ENCODE measurements around the gene TELO2.

TELO2 gene

DNA sequence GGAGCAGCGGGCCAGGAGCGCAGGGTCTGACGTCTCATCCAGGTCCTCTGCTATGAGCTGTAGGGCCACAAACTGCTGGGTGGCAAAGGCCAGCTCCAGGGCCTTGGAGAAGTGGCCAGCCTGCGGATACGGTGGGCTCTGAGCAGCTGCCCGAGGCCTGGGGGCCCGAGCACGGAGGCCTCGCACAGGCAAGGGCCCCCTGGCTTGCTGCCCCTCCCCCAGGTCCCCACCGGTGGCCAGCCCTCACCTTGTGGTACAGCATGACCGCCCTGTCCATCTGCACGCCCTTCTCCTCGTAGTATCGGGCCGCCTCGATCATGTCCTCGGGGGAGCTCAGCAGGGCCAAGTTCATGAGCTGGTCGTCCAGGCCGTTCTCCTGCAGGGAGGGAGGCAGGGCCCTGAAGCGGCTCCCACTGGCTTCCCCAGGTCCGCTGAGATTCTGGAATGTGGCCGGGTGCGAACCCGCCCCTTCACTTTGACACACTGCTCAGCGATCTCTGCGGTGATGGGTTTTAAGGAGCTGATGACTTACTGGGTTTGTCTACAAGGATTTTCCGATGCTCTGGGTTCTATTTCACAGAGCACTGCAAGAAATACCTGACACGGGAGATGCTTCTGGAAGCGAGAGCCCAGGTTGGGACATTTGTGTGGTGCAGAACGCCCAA lies 30.6 kb downstream of the TELO2 start:
- ChIA-PET CTCF (interaction anchor here (0.7 to 1.1 kb wide), 2 partner anchors 9 to 30 kb away, joined by 4 read pairs; no protein-coding TSS in a partner anchor), POLR2A (interaction anchor here (0.6 to 0.7 kb wide), 2 partner anchors 87 to 88 kb away, joined by 3 read pairs; partner anchors contain the start of genes CRAMP1 and IFT140)
- no peak for DNase-seq (ENCODE audit: low read depth, low spot score)
- no peak overlapping the region for H3K4me3 ChIP-seq (ENCODE audit: low read depth, low read length)
- TF ChIP-seq, protein P1, sequence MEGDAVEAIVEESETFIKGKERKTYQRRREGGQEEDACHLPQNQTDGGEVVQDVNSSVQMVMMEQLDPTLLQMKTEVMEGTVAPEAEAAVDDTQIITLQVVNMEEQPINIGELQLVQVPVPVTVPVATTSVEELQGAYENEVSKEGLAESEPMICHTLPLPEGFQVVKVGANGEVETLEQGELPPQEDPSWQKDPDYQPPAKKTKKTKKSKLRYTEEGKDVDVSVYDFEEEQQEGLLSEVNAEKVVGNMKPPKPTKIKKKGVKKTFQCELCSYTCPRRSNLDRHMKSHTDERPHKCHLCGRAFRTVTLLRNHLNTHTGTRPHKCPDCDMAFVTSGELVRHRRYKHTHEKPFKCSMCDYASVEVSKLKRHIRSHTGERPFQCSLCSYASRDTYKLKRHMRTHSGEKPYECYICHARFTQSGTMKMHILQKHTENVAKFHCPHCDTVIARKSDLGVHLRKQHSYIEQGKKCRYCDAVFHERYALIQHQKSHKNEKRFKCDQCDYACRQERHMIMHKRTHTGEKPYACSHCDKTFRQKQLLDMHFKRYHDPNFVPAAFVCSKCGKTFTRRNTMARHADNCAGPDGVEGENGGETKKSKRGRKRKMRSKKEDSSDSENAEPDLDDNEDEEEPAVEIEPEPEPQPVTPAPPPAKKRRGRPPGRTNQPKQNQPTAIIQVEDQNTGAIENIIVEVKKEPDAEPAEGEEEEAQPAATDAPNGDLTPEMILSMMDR (IDR thresholded peaks at IDR 0.05; ENCODE audit: insufficient read depth, low read length, missing control alignments): no peak

DNA sequence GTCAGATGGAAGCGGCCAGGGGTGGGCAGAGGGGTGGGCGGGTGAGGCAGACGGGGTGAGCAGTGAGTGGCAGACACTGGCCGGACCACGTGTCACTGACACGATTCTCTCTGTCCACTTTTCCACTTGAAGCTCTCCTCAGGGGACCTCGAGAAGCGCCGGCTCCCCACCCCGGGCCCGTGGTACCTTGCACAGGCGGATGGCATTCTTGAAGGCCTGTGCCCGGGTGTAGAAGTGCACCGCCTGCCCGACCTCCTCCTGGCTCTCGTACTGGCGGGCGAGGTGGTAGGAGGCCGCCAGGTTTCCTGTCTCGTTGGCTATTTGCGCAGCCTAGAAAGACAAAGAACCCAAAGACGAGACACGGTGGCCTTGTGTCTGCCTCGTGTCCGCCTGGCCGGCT lies 31.2 kb downstream of the TELO2 start:
- DNase-seq (ENCODE audit: low read depth, low spot score): no peak
- POLR2A ChIA-PET: no interaction called here
- H3K4me3 ChIP-seq (ENCODE audit: low read depth, low read length): no peak overlapping the region
- CTCF ChIA-PET: interaction anchor here (0.7 kb wide), 1 partner anchor 30 kb away, joined by 4 read pairs; no protein-coding TSS in a partner anchor
- TF ChIP-seq, protein P1 (IDR thresholded peaks at IDR 0.05; ENCODE audit: insufficient read depth, low read length, missing control alignments): no peak

DNA sequence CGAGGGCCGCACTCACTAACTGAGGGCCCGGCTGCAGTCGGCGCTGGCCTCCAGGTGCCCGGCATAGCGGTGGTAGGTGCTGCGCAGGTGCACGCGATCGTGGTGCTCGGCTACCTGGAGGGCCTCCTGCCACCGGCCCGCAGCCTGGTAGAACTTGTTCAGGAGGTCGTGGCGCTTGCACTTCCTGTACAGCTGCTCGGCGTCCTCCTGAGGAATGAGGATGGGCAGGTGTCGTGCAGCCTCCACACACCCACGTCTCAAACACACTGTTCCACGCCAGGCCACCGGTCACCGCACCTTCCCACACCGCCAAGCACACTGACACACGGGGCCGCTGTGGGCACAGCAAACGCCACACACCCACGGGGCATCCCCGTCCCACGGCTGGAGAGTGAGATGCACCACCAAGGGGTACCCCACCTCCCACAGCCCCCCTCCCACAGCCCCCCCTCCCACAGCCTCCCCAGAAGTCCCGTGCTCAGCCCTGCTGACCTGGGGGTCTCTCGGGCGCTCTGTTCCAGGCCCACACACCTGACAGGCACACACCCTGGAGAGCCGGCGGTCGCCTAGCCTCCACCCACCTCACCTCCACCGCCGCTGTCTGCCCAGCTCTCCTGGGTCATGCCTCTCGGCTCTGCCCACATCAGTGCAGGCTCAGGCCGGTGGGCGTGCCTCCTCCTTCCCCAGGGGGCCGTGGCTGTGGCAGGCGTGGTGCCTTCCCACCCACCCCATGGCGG lies 32.9 kb downstream of the TELO2 start:
- ChIA-PET POLR2A (no interaction called here), CTCF (no interaction called here)

DNA sequence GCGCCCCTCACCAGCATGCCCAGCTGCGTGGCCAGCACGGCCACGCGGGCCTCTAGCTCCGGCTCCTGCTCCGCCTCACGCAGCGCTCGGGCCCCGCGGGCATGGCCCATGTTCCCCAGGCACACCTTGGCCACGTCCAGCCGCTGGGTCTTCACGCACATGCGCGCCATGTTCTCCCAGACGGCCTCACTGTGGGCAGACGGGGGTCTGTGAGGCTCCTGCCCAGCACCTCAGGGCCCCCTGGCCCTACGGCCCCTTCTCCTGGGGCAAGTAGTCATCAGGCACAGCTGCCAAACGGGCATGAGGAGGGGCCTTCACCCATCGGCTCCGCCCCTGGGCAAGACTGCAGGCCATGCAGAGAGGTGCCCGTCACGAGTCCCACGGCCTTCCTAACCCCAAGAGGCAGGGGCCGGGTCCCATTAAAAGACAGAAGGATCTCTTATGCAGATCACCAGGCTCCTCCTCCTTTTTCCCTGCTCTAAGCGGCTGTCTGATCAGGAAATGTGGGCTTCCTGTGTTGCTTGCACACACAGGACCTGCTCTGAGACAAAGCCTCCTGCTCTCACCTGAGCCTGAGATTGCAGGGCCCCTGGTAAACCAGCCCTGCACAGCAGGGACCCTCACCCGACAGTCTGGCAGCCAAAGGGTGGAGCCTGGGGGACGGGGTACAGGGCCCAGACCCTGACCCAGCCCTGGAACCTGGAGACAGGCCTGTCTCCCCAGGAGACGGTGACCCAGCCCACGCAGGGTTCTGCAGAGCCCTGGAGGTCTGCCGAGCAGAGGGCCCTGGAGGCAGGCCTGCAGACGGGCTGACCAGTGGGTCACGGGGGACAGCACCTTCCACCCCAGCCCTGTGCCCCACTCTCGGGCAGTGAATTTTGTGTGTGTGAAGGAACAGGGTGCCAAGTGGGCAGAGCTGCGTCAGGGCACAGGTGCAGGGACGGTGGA lies 33.7 kb downstream of the TELO2 start:
- TF ChIP-seq, protein P1 (IDR thresholded peaks at IDR 0.05; ENCODE audit: insufficient read depth, low read length, missing control alignments): no peak
- POLR2A ChIA-PET: no interaction called here
- no peak for DNase-seq (ENCODE audit: low read depth, low spot score)
- CTCF ChIA-PET: no interaction called here
- no peak overlapping the region for H3K4me3 ChIP-seq (ENCODE audit: low read depth, low read length)

More for the DNA sequence above, 32.9 kb downstream of the TELO2 start:
- H3K4me3 ChIP-seq (ENCODE audit: low read depth, low read length): no peak overlapping the region
- TF ChIP-seq, protein P1 (IDR thresholded peaks at IDR 0.05; ENCODE audit: insufficient read depth, low read length, missing control alignments): no peak
- DNase-seq (ENCODE audit: low read depth, low spot score): no peak

DNA sequence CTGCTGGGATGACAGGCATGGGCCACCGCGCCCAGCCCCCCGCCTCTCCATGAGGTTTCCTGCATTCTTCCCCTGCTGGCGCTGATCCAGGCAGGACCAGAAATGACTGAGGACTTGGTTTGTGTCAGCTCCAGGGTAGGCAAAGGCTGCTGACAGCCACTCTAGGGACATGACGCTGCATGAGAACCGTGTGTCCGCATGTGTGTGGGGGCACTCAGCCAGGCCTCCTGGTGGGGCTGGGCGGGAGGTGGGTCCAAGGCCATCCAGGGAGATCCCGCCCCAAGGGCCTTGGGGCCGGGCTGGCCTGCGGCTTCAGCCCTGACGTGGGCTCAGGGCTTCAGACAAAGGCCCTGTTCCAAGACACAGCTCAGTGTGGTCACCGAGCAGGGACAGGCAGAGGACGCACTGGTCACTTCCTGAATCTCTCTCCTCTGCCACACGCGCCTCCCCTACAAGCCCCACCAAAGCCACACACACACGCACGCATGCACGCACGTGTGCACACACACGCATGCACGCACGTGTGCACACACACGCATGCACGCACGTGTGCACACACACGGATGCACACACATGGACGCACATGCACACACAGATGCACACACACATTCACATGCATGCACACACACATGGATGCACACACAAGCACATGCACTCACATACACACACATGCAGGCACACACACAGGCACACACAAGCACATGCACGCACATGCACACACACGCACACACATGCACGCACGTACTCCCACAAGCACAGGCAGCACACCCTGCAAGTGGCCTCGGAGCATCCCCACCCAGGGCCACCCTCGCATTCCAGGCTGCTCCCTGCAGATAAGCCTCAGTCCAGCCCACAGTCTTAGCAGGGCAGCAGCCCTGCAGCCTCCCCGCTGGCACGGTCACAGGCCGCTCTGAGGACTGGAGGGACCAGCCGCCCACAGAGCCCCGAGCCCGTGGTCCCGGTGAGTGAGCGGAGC lies 35.0 kb downstream of the TELO2 start:
- POLR2A ChIA-PET: no interaction called here
- CTCF ChIA-PET: interaction anchor here (1.5 kb wide), 1 partner anchor 34 kb away, joined by 5 read pairs; the partner anchor contains the start of gene TELO2
- no peak overlapping the region for H3K4me3 ChIP-seq (ENCODE audit: low read depth, low read length)
- TF ChIP-seq, protein P1 (IDR thresholded peaks at IDR 0.05; ENCODE audit: insufficient read depth, low read length, missing control alignments): no peak
- no peak for DNase-seq (ENCODE audit: low read depth, low spot score)

Measured in AG04449 (cell line).